OCI-LY1 (cell line): ENCODE measurements around the gene MRTFB.

ENCODE experiments used
- EZH2 ChIP-seq: fragments of 200-600 bp; sonication (generic), shearing (Covaris generic); IDR thresholded peaks from 2 replicates; pipeline ENCODE4 v1.8.0; 2017; ENCODE audit warnings: borderline replicate concordance, mixed run types, mild to moderate bottlenecking, antibody characterized with exemption, low read length, moderate library complexity, mixed read lengths
- TF ChIP-seq, protein P1 (sequence below): fragments of 200-600 bp; sonication (generic), shearing (Covaris generic); IDR thresholded peaks from 2 replicates; pipeline ENCODE4 v1.5.1; 2017; ENCODE audit warnings: mild to moderate bottlenecking, antibody characterized with exemption, low read length, moderate library complexity, mixed read lengths

DNA sequence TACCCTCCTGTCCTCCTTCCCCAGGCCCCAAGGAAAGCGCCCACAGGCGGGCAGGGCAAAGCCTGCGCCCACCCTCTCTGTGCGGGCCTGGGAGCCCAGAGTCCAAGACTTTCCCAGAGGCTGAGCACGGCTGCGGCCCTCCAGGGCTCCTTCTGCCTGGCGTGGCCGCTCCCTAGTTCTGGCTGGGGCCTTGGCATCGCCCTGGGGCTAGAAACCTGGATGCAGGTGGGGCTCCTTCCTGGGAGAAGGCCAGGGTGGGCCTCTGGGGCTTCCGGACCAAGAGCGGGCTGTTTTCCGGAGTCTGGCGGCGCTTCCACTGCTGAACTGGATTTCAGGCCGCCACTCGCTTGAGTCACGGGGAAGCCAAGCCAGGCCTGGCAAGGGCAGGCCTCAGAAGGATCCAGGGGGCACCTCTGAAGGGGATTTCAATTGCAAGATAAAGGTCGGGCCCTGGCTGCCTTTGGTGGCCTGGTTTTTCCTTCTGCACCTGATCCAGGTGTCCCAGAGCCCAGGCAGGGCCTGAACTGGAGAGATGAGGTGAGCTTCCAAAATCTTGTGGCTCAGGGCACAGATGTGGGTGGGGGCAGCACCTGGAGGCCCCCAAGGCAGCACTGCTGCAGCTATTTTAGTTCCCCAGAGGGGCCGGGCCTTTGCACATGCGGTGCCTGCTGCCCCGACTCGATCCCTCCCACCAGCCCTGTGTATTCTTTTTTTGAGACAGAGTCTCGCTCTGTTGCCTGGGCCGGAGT is 227.4 kb downstream of the MRTFB start:
- TF ChIP-seq, protein P1, sequence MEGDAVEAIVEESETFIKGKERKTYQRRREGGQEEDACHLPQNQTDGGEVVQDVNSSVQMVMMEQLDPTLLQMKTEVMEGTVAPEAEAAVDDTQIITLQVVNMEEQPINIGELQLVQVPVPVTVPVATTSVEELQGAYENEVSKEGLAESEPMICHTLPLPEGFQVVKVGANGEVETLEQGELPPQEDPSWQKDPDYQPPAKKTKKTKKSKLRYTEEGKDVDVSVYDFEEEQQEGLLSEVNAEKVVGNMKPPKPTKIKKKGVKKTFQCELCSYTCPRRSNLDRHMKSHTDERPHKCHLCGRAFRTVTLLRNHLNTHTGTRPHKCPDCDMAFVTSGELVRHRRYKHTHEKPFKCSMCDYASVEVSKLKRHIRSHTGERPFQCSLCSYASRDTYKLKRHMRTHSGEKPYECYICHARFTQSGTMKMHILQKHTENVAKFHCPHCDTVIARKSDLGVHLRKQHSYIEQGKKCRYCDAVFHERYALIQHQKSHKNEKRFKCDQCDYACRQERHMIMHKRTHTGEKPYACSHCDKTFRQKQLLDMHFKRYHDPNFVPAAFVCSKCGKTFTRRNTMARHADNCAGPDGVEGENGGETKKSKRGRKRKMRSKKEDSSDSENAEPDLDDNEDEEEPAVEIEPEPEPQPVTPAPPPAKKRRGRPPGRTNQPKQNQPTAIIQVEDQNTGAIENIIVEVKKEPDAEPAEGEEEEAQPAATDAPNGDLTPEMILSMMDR = no peak
- no peak for TF ChIP-seq EZH2
